Measurements from ENCODE around the gene LRRN3.

DNA sequence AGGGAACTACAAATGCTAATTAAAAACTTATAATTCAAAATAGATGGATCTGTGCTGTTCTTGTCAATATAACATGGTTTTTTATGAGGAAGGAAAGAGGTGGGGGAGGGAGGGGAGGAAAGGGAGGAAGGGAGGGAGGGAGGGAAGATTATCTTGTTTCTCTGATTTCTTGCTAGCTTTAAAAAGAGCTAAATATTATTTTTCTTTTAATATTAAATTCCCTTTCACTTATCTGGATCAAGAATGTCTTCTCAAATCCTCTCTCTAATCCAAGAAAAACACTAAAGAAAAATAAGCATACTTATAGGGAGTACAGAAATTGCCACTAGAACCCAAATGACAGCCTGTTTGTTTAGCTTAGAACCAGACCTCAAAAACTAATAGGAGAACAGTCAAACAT lies 55.2 kb downstream of the LRRN3 start:
- no peak for TF ChIP-seq EP300 (IDR thresholded peaks at IDR 0.05)
- TF ChIP-seq, protein P1, sequence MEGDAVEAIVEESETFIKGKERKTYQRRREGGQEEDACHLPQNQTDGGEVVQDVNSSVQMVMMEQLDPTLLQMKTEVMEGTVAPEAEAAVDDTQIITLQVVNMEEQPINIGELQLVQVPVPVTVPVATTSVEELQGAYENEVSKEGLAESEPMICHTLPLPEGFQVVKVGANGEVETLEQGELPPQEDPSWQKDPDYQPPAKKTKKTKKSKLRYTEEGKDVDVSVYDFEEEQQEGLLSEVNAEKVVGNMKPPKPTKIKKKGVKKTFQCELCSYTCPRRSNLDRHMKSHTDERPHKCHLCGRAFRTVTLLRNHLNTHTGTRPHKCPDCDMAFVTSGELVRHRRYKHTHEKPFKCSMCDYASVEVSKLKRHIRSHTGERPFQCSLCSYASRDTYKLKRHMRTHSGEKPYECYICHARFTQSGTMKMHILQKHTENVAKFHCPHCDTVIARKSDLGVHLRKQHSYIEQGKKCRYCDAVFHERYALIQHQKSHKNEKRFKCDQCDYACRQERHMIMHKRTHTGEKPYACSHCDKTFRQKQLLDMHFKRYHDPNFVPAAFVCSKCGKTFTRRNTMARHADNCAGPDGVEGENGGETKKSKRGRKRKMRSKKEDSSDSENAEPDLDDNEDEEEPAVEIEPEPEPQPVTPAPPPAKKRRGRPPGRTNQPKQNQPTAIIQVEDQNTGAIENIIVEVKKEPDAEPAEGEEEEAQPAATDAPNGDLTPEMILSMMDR (IDR thresholded peaks at IDR 0.05) = no peak
